H1 (cell line): Measurements from ENCODE around the gene DVL1. TPM values are rescaled to one million over a fixed set of nuclear protein-coding genes. Genes with fewer than 3 reads are reported as not detected.

ENCODE experiments used
- PHF8 ChIP-seq: fragments of 200-600 bp; sonication (generic); conservative IDR thresholded peaks from 2 replicates; pipeline ENCODE4 v1.7.1; 2012; ENCODE audit warnings: low read depth, mild to moderate bottlenecking, inconsistent platforms, low read length, moderate library complexity
- polyA plus RNA-seq, 7 experiments: library from polyadenylated mRNA; depleted of rRNA in 3 of 7; stranded (reverse) in 5 of 7; unstranded in 2 of 7; fragments of >200 nt in 5 of 7; fragments of 200-250 nt in 2 of 7; gene quantifications; 1 replicate in 5 of 7; 2 replicates in 1 of 7; 4 replicates in 1 of 7; pipeline versions ENCODE4 v1.2.1 to v1.2.3, GENCODE V29; 2011 to 2013; ENCODE audit warnings: missing spikeins in 2 of 7, mixed read lengths in 2 of 7
- total RNA-seq: library from RNA; stranded (reverse); fragmentation: NEBNext Ultra II Directional; extraction: Animal tissue kit (Norgen Biotek cat#: 25700); gene quantifications from 2 replicates; pipeline ENCODE4 v1.2.1, GENCODE V29; 2021
- TF ChIP-seq, protein P1 (sequence below): IDR thresholded peaks from 2 replicates; pipeline ENCODE4 v1.6.1; 2012; ENCODE audit warnings: inconsistent platforms

Gene DVL1
- total and polyA plus RNA-seq, 2 of the 8 experiments (the other 6 are each of a cell fraction or from before 2014, with no cell fraction given): 39.4 to 58.9 TPM

DNA sequence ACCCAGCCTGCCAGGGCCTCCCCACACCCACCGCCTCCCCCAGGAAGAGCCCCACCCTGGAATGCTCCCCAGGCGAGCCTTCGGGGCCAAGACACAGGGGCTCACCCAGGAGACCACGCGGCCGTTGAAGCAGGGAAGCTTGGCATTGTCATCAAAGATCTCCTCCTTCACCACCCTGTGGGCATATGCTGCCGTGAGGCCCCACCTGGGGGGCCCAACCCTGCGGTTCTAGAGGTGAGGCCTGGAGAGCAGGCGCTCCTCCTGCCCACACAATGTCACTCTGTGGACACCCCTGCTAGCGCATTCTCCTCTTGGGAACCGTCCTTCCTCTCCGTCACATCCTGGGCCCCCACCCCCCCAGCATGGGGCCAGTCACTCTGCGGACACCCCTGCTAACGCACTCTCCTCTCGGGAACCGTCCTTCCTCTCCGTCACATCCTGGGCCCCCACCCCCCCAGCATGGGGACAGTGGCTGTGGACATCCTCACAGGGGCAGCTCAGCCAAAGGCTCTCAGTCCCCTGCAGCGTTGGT is 6.6 kb downstream of the DVL1 start (continued):
- TF ChIP-seq, protein P1, sequence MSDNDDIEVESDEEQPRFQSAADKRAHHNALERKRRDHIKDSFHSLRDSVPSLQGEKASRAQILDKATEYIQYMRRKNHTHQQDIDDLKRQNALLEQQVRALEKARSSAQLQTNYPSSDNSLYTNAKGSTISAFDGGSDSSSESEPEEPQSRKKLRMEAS: no peak
- no peak for TF ChIP-seq PHF8
